ENCODE results near the gene RAB5A. TPM values are rescaled to one million over a fixed set of nuclear protein-coding genes. Genes with fewer than 3 reads are reported as not detected.
"Not testable (repeated sequence)": the region's sequence is repeated elsewhere in the genome, so short reads cannot be mapped to it uniquely, and the experiment has no call there.

Gene RAB5A
- total RNA-seq, 6 experiments from 2014 or later, result 23.9 to 44.1 (median 30.8) TPM

GRCh38 chr3:20012164-20012563, 65.3 kb downstream of the RAB5A start, which contains the start of gene PP2D1:
TSS of gene PP2D1 (minus strand) at chr3:20012264. CDS start at chr3:20012072, 192 bp downstream.
- no peak for DNase-seq
- ATAC-seq, result no peak
- no peaks in the 10 kb centered on the region for H3K27me3 ChIP-seq
- H3K27ac ChIP-seq, result no peak within 1 kb of the TSS
- TF ChIP-seq POLR2A (IDR thresholded peaks at IDR 0.05), result no peak
- TF ChIP-seq CTCF (IDR thresholded peaks at IDR 0.05), result no peak
- no peak within 1 kb of the TSS for H3K4me3 ChIP-seq
- H3K36me3 ChIP-seq, result no peaks in the 10 kb centered on the region
- no peaks in the 10 kb centered on the region for H3K4me1 ChIP-seq
- 96% methylated on average over 4 of the region's 4 CpGs for WGBS (ENCODE audit: insufficient coverage, low coverage, low lambda C conversion rate, missing lambda C conversion rate)
- H3K9me3 ChIP-seq, result no peaks in the 10 kb centered on the region
- intact Hi-C loops (cut with DNase I), result no loop called here

GRCh38 chr3:20013396-20013795, 66.5 kb downstream of the RAB5A start:
- intact Hi-C loops (cut with DNase I), result no loop called here
- WGBS (ENCODE audit: insufficient coverage, low coverage, low lambda C conversion rate, missing lambda C conversion rate), result no CpG with 5 or more reads among the region's 1 CpG
- H3K4me3 ChIP-seq, result no peak overlapping the region
- no peaks in the 10 kb centered on the region for H3K9me3 ChIP-seq
- ATAC-seq, result no peak
- H3K27me3 ChIP-seq, result no peaks in the 10 kb centered on the region
- H3K27ac ChIP-seq, result no peak overlapping the region
- H3K4me1 ChIP-seq, result no peaks in the 10 kb centered on the region
- DNase-seq, result no peak
- TF ChIP-seq POLR2A (IDR thresholded peaks at IDR 0.05) (no peak), CTCF (IDR thresholded peaks at IDR 0.05) (no peak)
- no peaks in the 10 kb centered on the region for H3K36me3 ChIP-seq

GRCh38 chr3:20015525-20015924, 68.6 kb downstream of the RAB5A start:
- no peaks in the 10 kb centered on the region for H3K9me3 ChIP-seq
- ATAC-seq, result no peak
- intact Hi-C loops (cut with DNase I), result no loop called here
- H3K36me3 ChIP-seq, result no peaks in the 10 kb centered on the region
- WGBS (ENCODE audit: insufficient coverage, low coverage, low lambda C conversion rate, missing lambda C conversion rate), result 86% methylated on average over 1 of the region's 1 CpG
- H3K4me1 ChIP-seq, result no peaks in the 10 kb centered on the region
- H3K27me3 ChIP-seq, result no peaks in the 10 kb centered on the region
- TF ChIP-seq POLR2A (IDR thresholded peaks at IDR 0.05) (no peak), CTCF (IDR thresholded peaks at IDR 0.05) (no peak)
- no peak overlapping the region for H3K27ac ChIP-seq
- DNase-seq, result no peak
- H3K4me3 ChIP-seq, result no peak overlapping the region

GRCh38 chr3:20016076-20016475, 69.2 kb downstream of the RAB5A start:
- H3K9me3 ChIP-seq; H3K4me1 ChIP-seq; H3K4me3 ChIP-seq; H3K27ac ChIP-seq; ATAC-seq; H3K27me3 ChIP-seq; DNase-seq; H3K36me3 ChIP-seq; intact Hi-C loops (cut with DNase I): not testable (repeated sequence)
- WGBS (ENCODE audit: insufficient coverage, low coverage, low lambda C conversion rate, missing lambda C conversion rate), result 76% methylated on average over 3 of the region's 3 CpGs

GRCh38 chr3:20022954-20023622, 76.2 kb downstream of the RAB5A start:
- Histone ChIP-seq H3K27me3 (no peaks in the 10 kb centered on the region), H3K9me3 (no peaks in the 10 kb centered on the region), H3K36me3 (no peaks in the 10 kb centered on the region), H3K27ac (no peak overlapping the region), H3K4me3 (no peak overlapping the region), H3K4me1 (no peaks in the 10 kb centered on the region)
- peak in 1 of 4 donors; percentile 31 for ATAC-seq
- no peak for DNase-seq
- WGBS (ENCODE audit: insufficient coverage, low coverage, low lambda C conversion rate, missing lambda C conversion rate), result 76% methylated on average over 2 of the region's 2 CpGs
- no peak for TF ChIP-seq CTCF (IDR thresholded peaks at IDR 0.05)
- TF ChIP-seq POLR2A (IDR thresholded peaks at IDR 0.05), result no peak
- intact Hi-C loops (cut with DNase I), result no loop called here

Data from right lobe of liver (tissue), 6 donors.